ENCODE results near the gene ABCC1.

Gene ABCC1

GRCh38 chr16:16106466-16106865 lies 157.1 kb downstream of the ABCC1 start:
- TF ChIP-seq CTCF (IDR thresholded peaks at IDR 0.05; ENCODE audit: control insufficient read depth, insufficient read depth, low read depth, low read length, missing control alignments), result no peak
- H3K4me3 ChIP-seq (ENCODE audit: control insufficient read depth, low read depth, low read length), result no peak overlapping the region
- DNase-seq (ENCODE audit: low read depth), result no peak

- TF ChIP-seq CTCF (IDR thresholded peaks at IDR 0.05; ENCODE audit: control insufficient read depth, insufficient read depth, low read depth, low read length, missing control alignments), result no peak
- no peak for DNase-seq (ENCODE audit: low read depth)
- H3K4me3 ChIP-seq (ENCODE audit: control insufficient read depth, low read depth, low read length), result no peak overlapping the region
Measured at GRCh38 chr16:16107839-16108238, 158.4 kb downstream of the ABCC1 start.

- no peak for DNase-seq (ENCODE audit: low read depth)
- no peak for TF ChIP-seq CTCF (IDR thresholded peaks at IDR 0.05; ENCODE audit: control insufficient read depth, insufficient read depth, low read depth, low read length, missing control alignments)
- H3K4me3 ChIP-seq (ENCODE audit: control insufficient read depth, low read depth, low read length), result no peak overlapping the region
Measured at GRCh38 chr16:16108759-16109158, 159.3 kb downstream of the ABCC1 start.

GRCh38 chr16:16109453-16110110 lies 160.2 kb downstream of the ABCC1 start:
- no peak for TF ChIP-seq CTCF (IDR thresholded peaks at IDR 0.05; ENCODE audit: control insufficient read depth, insufficient read depth, low read depth, low read length, missing control alignments)
- DNase-seq (ENCODE audit: low read depth), result no peak
- no peak overlapping the region for H3K4me3 ChIP-seq (ENCODE audit: control insufficient read depth, low read depth, low read length)

GRCh38 chr16:16110111-16110490 lies 160.7 kb downstream of the ABCC1 start:
- DNase-seq (ENCODE audit: low read depth), result no peak
- no peak overlapping the region for H3K4me3 ChIP-seq (ENCODE audit: control insufficient read depth, low read depth, low read length)
- no peak for TF ChIP-seq CTCF (IDR thresholded peaks at IDR 0.05; ENCODE audit: control insufficient read depth, insufficient read depth, low read depth, low read length, missing control alignments)

GRCh38 chr16:16111639-16112038 lies 162.2 kb downstream of the ABCC1 start:
- TF ChIP-seq CTCF (IDR thresholded peaks at IDR 0.05; ENCODE audit: control insufficient read depth, insufficient read depth, low read depth, low read length, missing control alignments), result no peak
- DNase-seq (ENCODE audit: low read depth), result no peak
- H3K4me3 ChIP-seq (ENCODE audit: control insufficient read depth, low read depth, low read length), result no peak overlapping the region
